GM21619 (cell line): ENCODE data around the gene HS3ST1.

ENCODE experiments used
- ATAC-seq: cut with Tn5 transposase; IDR thresholded peaks from one replicate; pipeline ENCODE4 v1.9.1; 2021; ENCODE audit not compliant: unreplicated experiment

Gene HS3ST1

GRCh38 chr4:11435557-11435956 lies 6.9 kb upstream of the HS3ST1 start:
- ATAC-seq: no peak

DNA sequence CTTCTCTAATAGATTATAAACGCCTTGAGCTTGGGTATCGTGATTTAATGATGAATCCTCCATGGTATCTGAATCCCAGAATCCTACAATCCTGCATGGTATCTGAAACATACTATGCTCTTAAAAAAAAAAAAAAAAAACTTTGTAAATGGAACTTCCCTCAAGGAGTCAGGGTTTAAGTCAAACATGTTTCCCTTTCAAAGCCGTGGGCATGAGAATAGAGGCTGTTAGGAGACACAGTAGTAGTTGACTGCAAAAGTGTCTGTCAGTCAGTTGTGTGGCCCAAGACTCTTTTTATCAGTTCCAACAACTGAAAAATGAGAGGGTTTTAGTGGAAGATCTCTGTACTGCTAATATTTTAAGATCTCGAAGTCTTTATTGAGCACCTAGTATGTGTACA lies 2.4 kb upstream of the HS3ST1 start:
- no peak for ATAC-seq

DNA sequence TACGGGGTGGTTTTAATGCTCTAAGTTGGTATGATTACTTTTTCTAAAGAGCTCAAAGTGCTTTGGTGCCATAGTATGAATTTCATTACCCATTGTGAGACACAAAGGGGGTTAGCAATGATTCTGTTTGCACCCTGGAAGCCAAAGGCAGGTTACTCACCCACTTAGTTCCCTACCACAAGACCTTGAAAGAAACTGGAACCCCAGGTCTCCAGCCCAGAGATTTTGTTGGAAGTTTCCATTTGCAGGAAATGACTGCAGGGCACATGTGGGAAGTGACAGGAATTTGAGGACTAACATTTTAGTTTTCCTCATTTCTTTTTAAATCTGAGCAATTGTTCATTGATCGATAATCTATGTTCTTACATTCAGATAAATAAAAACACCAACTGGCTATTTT lies 1.8 kb upstream of the HS3ST1 start:
- no peak for ATAC-seq

GRCh38 chr4:11429699-11430045 lies 978 bp upstream of the HS3ST1 start:
- ATAC-seq: no peak

DNA sequence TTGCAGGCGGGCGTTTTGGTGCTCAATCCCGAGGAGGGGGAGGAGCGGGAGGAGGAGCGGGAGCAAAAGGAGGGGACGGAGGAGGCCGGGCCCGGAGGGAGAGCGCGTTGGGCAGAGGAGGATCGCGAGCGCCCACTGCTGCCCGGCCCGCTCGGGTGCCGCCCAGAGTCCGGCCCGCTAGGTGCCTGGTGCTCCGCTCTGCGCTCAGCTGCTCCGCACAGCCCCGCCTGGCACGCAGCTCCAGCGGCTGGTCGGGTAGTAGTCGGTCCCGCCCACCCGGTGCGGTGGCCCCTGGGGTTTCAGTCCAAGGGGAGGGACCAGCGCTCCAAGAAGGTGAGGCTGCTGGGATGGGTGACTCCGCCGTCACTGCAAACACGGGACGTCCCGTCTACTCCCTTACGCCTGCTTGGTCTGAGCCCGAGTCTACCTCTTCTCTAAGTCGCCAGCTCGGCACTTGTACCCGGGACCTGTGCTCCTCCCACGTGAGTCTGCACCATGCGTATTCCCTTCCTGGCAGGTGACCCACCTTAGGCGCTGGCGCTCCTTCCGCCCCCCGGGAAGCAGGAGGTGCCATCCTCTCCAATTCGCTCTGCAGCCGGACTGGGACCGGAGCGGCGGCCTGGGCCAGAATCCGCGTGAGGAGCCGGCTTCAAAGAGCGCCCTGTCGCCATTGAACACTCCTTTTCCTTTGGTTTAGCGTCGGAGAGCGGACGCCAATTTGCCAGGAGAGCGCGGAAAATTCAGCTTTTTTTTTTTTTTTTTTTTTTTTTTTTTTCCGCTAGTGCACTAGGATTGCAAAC lies 405 bp upstream of the HS3ST1 start:
- peak; percentile 82 for ATAC-seq

DNA sequence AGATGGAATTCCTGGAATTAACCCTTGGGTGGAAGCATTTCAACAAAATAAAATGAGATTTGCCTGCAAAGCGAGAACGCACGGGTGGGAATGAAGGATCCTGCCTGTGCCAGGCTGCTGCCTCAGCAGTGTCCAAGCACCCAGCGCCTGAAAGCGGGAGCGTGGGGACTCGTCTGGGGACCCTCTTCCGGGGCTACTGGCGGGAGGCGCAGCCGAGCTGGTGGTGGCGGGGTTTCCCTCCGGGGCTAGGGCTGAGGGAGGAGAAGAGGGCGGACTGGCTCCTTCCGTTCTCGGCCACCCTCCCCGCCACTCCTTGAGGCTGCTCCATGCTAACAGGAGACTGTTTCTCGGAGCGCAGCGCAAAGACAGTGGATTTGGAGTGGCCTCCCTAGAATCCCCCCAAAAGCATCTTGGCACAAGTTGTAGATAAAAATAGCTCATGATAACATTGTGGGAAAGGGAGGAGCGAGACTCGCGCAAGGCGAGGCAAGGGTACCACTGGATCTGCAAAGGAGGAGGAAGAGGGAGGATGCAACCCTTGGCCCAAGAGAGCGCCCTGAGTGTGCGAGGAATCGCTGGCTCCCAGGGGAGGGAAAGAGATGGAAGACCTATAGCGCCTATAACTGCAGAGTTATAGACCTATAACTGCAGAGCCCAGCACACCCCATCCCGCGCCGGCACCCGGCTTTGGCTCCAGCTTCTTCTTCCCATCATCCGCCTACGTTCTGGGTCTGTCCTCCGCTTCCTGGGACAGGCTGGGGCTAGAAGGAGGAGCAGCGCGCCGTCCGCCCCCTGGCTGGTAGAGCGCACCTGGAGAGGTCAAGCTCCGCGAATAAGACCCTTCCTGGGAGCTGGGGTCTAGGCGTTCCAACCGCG lies 1.3 kb downstream of the HS3ST1 start:
- no peak for ATAC-seq

DNA sequence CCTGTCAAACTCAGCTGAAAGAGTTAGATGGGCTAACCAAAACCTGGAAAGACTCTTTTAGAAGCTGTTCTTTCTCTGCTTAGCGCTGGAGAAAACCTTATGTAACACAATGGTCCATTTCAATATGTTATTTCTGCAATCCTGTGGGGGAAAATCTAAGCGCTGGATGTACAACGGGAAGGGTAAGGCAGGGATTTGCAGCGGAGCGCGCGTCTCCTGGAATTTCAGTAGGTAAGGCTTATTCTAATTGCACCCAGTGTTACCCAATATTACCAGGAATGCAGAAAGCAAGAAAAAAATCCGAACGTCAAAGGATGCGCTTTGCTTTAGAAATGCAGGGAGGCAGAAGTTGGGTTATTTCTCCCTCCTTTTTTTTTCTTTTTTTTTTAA lies 2.0 kb downstream of the HS3ST1 start:
- no peak for ATAC-seq

DNA sequence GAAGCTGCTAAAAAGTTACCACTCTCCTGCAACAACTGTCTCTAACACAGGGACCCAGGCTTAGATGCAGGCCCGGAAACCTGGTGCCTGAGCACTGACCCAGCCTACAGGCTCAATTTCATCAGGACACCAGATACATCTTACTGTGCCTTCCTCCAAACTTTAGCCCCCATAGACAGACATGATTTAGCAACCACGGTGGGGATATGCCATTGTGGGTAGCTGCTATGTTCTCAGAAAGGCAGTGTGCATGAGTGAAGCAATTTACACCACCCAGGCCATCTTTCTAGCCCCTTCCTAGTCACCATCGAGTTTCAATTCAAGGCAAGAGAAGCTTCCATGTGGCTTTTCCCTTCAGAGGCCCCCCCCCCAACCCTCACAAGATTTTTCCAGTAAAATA lies 2.7 kb downstream of the HS3ST1 start:
- no peak for ATAC-seq

GRCh38 chr4:11424856-11425255 lies 3.8 kb downstream of the HS3ST1 start:
- no peak for ATAC-seq

- ATAC-seq: no peak
Observed at GRCh38 chr4:11424000-11424399, 4.7 kb downstream of the HS3ST1 start.

- no peak for ATAC-seq
Observed at GRCh38 chr4:11423465-11423864, 5.2 kb downstream of the HS3ST1 start.

DNA sequence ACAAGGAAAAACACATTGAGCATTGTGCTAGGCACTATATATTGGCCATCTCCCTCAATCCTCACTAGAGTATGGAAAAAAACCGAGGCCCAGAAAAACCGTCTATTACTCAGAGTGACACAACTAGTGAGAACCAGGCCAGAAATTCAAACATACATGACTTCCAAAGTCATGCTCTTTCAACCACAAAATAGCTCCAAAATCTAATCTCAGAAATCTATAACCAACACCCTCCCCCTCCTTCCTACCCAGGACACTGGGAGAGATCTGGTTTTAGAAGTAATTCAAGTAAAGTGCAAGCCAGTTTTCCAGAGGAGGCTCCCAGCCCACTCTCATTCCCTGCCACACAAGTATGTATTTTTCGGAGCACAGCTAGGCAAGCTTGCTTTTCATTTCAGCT lies 7.6 kb downstream of the HS3ST1 start:
- no peak for ATAC-seq

DNA sequence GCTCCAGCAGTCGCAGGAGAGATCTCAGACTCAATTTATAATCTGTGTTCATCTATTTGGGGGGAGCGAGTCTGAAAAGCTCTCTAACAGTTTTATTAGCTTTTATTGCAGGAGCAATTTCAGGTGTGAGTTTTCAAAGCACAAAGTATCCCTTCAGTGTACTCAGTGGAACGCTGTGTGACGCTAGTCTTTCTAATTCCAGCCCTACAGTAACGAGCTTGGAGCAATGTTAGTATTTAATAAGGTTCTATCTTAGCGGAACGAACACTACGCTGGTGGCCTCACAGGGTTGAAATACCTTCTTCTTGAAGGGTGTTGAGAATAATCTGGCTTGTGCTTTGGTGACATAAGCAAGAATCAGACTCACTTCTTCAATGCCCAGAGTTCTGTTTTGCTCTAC lies 8.4 kb downstream of the HS3ST1 start:
- no peak for ATAC-seq

- no peak for ATAC-seq
Observed at GRCh38 chr4:11418610-11419009, 10.1 kb downstream of the HS3ST1 start.

GRCh38 chr4:11416767-11417113 lies 12.0 kb downstream of the HS3ST1 start:
- ATAC-seq: no peak

GRCh38 chr4:11416071-11416766 lies 12.5 kb downstream of the HS3ST1 start:
- ATAC-seq: peak; percentile 38

DNA sequence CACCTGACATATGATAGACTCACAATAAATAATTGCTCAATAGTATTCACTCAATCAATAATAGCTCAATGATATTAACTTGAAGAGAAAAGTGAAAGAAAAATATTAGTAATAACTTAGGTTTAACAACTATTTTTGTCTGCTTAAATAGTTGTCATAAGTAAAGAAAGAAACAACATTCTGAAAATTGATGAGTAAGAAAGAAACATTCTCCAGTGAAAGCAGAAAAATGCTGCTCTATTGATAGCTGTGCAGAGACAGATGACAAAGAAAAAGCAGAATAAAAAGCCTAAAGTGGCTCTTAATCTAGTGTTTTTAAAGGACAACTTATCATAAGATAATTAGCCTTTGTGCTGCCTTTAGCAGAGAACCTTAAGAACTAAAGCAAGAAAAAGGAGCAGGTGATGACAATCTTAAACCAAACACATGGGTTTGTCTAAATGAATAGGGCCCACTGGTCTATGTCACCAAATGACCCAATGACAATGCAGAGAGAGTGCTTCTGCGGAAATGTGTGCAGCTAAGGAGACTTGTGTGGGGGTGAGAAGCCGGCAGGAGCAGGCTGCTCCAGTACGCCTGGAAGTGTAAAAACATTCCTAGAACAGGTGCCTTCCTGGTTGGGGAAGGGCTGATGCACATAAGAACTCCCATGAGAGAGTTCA lies 13.2 kb downstream of the HS3ST1 start:
- ATAC-seq: peak; percentile 76

DNA sequence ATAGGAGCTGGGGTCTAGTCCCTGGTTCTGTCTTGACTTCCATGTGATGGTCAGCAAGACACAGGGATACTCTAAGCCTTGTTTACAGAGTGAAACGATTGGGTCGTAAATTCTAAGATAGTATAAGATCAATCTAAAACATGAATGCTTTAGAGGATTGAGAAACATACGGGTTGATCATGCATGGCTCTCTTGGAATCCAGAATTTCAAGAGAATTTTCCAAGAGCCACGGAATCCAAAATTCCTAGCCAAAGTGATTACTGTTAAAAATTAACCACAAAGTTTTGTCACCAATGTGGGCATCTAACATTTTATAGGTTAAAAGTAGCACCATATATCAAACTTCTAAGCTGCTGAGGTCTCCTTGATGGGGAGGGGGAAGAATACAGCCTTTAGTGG lies 16.5 kb downstream of the HS3ST1 start:
- ATAC-seq: no peak

GRCh38 chr4:11409632-11410031 lies 19.1 kb downstream of the HS3ST1 start:
- no peak for ATAC-seq

DNA sequence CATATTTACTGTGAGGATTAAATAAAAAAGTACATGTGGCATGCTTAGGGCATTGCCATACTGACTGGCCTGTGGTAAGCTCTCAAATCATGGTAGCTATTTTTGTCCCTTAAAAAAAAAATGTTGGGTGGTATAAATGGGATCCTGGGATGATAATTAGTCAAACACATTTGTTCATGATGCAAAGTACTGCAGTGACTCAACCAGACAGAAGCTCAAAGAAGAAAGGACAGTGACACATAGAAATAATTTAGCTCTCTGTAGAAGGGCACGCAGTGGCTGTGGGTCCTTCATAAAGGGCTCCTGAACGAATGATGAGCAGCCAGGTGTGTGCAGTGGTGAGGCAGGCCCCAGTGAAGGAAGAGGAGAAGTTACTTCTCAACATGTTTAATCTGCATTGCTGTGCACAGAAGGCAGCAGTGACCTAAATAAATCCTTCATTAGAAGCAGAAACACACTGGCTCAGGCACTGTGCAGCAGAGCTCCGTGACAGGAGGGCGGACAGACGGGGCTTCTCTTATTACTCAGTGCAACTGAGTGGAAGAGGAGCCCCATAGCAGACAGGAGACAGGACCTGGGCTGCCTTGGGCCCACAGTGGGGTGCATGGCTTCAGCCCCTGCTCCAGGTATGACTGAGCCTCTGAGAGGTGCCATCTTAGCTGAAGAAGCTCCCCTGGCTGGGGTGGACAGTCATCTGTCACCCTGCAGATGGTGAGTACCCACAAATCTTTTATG lies 20.3 kb downstream of the HS3ST1 start:
- no peak for ATAC-seq

- ATAC-seq: no peak
Observed at GRCh38 chr4:11407551-11407950, 21.1 kb downstream of the HS3ST1 start.
